ENCODE measurements around the gene DENND1A. TPM values are rescaled to one million over a fixed set of nuclear protein-coding genes. Genes with fewer than 3 reads are reported as not detected.

Gene DENND1A
- total RNA-seq, 1 experiment from 2014 or later = 20.6 TPM

DNA sequence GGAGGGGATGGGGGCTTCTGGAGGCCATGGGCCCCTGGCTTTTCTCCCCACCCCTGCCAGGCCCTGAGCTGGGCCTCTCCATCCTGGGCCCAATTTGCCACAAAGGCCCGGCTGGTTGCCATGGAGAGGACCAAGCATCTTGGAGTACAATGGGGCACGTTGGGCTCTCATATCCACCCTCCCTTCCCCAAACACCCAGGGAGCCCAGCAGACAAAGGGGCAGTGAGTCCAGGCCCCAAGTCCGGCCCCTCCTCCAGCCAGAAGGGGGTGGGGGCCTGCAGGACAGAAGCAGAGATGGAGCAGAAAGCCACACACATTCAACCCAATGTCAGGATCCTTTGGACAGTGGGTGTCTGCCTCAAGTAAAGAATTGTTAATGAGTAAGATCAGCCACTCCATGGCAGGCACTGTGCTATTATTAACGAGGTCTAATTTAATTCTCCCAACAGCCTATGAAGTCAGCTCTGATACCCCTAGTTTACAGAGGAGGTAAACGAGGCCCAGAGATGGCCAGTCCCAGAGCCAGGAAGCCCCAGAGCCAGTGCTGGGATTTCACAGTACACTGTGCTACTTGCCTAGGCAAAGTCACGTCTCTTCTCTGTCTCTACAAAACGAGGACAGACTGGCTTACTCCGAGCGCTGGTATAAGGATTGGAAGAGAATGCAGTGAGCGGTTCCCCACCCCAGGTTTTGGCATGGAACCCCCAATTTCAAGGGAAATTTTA lies 571.6 kb downstream of the DENND1A start:
- DNase-seq (ENCODE audit: low read depth) = no peak

- DNase-seq (ENCODE audit: low read depth) = no peak
Measured at GRCh38 chr9:123357743-123358059, 572.2 kb downstream of the DENND1A start.

- DNase-seq (ENCODE audit: low read depth) = no peak
Measured at GRCh38 chr9:123356851-123357742, 572.8 kb downstream of the DENND1A start.

DNA sequence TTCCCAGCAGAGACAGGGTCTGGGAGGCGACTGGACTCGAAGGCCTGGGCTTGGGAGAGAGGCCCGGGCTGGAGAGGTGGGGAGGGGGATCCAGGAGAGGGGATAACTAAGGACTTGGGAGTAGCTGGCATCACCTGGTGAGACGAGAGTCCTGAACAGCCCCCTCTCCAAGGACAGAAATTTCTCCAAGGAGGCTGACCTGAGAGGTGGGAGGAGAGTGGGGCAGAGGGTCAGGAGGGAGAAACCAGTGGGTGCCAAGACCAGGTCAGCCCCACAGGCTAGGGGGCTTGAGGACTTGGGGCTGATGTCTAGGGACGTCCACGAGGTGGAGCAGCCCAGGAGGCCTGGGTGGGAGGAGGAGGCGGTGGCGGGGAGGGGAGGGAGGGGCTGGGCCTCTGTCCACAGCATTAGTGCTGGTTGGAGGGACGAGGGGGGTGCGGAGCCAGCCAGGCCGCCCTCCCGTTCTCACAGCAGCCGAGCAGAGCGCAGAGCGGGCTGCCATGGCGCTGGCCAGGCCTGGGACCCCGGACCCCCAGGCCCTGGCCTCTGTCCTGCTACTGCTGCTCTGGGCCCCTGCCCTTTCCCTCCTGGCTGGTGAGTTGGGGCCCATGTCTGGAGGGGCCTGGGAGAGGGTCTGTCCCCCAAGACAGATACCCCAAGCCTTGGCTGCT lies 574.0 kb downstream of the DENND1A start, which contains the start of gene CRB2:
TSS of gene CRB2 (plus strand) at position 437 of the 671 bp plus-strand sequence. CDS start at position 501, 64 bp downstream.
- DNase-seq (ENCODE audit: low read depth) = no peak

- DNase-seq (ENCODE audit: low read depth) = no peak
Measured at GRCh38 chr9:123354806-123355508, 575.0 kb downstream of the DENND1A start.

- peak; percentile 45 for DNase-seq (ENCODE audit: low read depth)
Measured at GRCh38 chr9:123353984-123354591, 575.8 kb downstream of the DENND1A start.

- no peak for DNase-seq (ENCODE audit: low read depth)
Measured at GRCh38 chr9:123353041-123353440, 576.9 kb downstream of the DENND1A start.

DNA sequence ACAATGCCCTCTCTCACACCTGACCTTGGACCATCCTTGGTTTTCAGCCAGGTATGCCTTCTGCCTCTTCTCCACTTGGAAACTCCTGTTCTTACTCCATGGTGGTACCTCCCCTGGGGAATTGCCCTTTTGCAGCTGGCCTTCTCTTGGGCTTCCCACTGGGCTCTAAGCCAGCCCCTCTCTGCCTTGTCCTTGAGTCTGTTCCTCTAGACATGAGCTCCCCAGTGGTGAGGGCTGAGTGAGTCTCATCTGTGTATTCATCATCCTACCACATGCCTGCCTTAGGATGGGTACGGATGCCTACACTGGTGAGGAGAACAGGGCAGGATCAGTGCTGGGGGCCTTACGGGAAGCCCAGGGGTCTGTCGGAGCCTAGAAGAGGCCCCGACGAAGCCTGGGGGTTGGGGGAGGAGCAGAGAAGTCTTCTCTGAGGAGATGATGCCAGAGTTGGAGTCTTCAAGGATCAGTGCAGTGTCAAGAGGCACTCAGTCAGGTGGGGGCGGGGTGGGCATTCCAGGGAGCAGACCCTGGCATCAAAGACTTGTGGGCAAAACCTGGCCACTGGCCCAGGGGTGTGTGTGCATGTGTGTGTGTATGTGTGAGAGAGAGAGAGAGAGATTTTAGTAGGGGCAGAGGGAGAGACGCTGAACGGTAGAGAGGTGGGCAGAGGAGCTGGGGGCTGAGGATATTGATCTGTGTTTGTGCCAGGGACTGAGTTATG lies 579.2 kb downstream of the DENND1A start:
- no peak for DNase-seq (ENCODE audit: low read depth)

- DNase-seq (ENCODE audit: low read depth) = peak; percentile 25
Measured at GRCh38 chr9:123349691-123350480, 580.0 kb downstream of the DENND1A start.

DNA sequence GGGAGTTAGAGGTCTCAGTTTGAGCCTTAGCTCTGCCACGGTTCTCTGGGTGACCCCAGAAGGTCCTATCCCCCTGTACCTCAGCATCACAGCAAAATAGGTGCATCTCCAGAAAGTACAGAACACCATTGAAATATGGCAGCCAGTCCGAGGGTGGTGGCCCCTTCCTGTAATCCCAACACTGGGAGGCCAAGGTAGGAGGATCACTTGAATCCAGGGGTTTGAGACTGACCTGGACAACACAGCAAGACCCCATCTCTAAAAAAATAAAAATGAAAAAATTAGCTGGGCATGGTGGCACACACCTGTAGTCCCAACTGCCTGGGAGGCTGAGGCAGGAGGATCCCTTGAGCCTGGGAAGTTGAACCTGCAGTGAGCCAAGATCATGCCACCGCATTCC lies 580.9 kb downstream of the DENND1A start:
- DNase-seq (ENCODE audit: low read depth) = no peak

GRCh38 chr9:123348317-123348992 lies 581.5 kb downstream of the DENND1A start:
- DNase-seq (ENCODE audit: low read depth) = no peak

- DNase-seq (ENCODE audit: low read depth) = no peak
Measured at GRCh38 chr9:123347289-123348060, 582.5 kb downstream of the DENND1A start.

- DNase-seq (ENCODE audit: low read depth) = no peak
Measured at GRCh38 chr9:123346826-123347225, 583.1 kb downstream of the DENND1A start.

GRCh38 chr9:123346026-123346425 lies 583.9 kb downstream of the DENND1A start:
- DNase-seq (ENCODE audit: low read depth) = no peak

- DNase-seq (ENCODE audit: low read depth) = no peak
Measured at GRCh38 chr9:123345567-123345955, 584.4 kb downstream of the DENND1A start.

DNA sequence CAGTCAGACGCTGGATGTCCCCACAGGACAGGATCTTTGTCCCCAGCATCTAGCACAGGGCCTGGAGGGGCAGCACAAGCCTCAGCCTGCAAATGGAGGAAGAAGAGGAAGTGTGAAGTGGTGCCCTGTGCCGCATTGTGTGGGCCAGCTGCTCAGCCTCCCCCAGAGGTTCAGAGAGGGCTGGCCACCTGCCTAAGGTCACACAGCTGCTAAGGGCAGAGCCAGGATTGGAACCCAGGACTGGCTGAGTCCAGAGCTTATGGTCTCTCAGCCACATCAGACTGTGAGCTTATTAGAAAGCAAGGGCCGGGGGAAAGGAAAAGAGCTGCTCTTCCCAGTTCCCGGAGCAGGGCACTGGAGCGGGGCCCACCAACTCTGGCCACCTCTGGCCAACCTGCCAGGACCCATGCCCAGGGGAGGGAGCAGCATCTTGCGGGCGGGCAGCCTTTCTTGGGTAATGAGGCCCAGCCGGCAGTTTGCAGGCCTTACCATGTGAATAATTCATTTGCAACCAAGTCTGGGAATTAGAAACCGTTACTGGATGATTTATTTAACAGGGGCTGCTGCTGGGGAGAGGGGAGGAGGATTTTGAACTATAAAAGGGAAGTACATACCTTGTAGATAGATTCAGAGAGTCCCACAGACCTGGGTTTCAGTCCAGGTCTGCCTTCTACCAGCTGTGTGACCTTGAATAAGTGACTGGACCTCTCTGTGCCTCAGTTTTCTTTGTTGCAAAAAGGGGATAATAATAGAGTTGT lies 585.6 kb downstream of the DENND1A start:
- no peak for DNase-seq (ENCODE audit: low read depth)

GRCh38 chr9:123343443-123344191 lies 586.3 kb downstream of the DENND1A start:
- no peak for DNase-seq (ENCODE audit: low read depth)
